ENCODE data around the gene NDE1. TPM values are rescaled to one million over a fixed set of nuclear protein-coding genes. Genes with fewer than 3 reads are reported as not detected.

The NDE1 gene
- total and polyA plus RNA-seq, 2 of the 4 experiments (the other 2 are of a cell fraction), result 22.7 to 29.2 TPM

GRCh38 chr16:15769239-15769638 is 119.2 kb downstream of the NDE1 start:
- no peak overlapping the region for H2AFZ ChIP-seq (replicated peaks; ENCODE audit: low read length, poor library complexity)
- dilution Hi-C loops (cut with HindIII; ENCODE audit: low sequenced_read_pairs, unreplicated experiment) (no loop called here), in situ Hi-C loops (cut with MboI; ENCODE audit: low sequenced_read_pairs) (loop anchor here (10.0 kb wide), 1 partner anchor 426 kb away; no protein-coding TSS in a partner anchor), intact Hi-C loops (cut with micrococcal nuclease) (loop anchor here (5.0 kb wide), 2 partner anchors 53 to 358 kb away; no protein-coding TSS in a partner anchor)
- H3K27me3 ChIP-seq (ENCODE audit: control insufficient read depth, insufficient read depth, low read length), result peaks cover under 1% of the 10 kb centered on the region; the same call in 1 of the 2 replicates
- H2BK5ac ChIP-seq (ENCODE audit: low read depth, low read length, poor library complexity, severe bottlenecking), result no peak overlapping the region
- no peak overlapping the region for H3K56ac ChIP-seq (ENCODE audit: extremely low read depth, insufficient read depth, low read length)
- no peak overlapping the region for H4K91ac ChIP-seq (ENCODE audit: insufficient read depth, low read depth, low read length)
- no peaks in the 10 kb centered on the region for H3K36me3 ChIP-seq (ENCODE audit: control insufficient read depth, insufficient read depth, low read length)
- no peak overlapping the region for H3K23ac ChIP-seq (ENCODE audit: low read depth, low read length)
- H3K9me3 ChIP-seq (ENCODE audit: control insufficient read depth, insufficient read depth, low read length), result no peaks in the 10 kb centered on the region
- H2AK9ac ChIP-seq (replicated peaks; ENCODE audit: low read depth, low read length, poor library complexity), result no peak overlapping the region
- peaks cover 5% of the 10 kb centered on the region for H3K4me1 ChIP-seq (ENCODE audit: control insufficient read depth, insufficient read depth, low read length)
- WGBS, 2 experiments (ENCODE audit: extremely low coverage in 2 of 2, insufficient read length in 1 of 2), result 91% methylated on average over 4 of the region's 8 CpGs; no CpG with 5 or more reads in 1 of the 2 experiments
- CTCF ChIA-PET, result no interaction called here
- H3K18ac ChIP-seq (ENCODE audit: low read depth, low read length), result no peak overlapping the region
- no peak overlapping the region for H2BK15ac ChIP-seq (ENCODE audit: low read depth, low read length)
- H3K79me1 ChIP-seq (ENCODE audit: low read depth in 1 of 2, low read length in 2 of 2), result no peaks in the 10 kb centered on the region
- no peak overlapping the region for H3K4me3 ChIP-seq (ENCODE audit: insufficient read depth, low read depth, low read length)
- H3K9me1 ChIP-seq (ENCODE audit: insufficient read depth, low read length), result peaks cover 5% of the 10 kb centered on the region; the same call in 1 of the 2 replicates
- H3K9ac ChIP-seq (ENCODE audit: low read depth, low read length), result no peak overlapping the region
- no peak overlapping the region for H4K8ac ChIP-seq (ENCODE audit: low read depth in 2 of 2, low read length in 2 of 2)
- TF ChIP-seq CEBPB (IDR thresholded peaks at IDR 0.05; ENCODE audit: low read depth, low read length) (no peak), ELK1 (IDR thresholded peaks at IDR 0.05; ENCODE audit: borderline replicate concordance, low read depth, low read length) (no peak), CTCF (conservative IDR thresholded peaks at IDR 0.05; ENCODE audit: low read depth, low read length) (no peak), CHD1 (IDR thresholded peaks at IDR 0.05; ENCODE audit: low read depth, low read length) (no peak), BHLHE40 (IDR thresholded peaks at IDR 0.05; ENCODE audit: low read depth, low read length) (no peak), FOS (IDR thresholded peaks at IDR 0.05; ENCODE audit: low read depth, low read length) (no peak), USF2 (IDR thresholded peaks at IDR 0.05; ENCODE audit: low read depth, low read length) (no peak), MAZ (IDR thresholded peaks at IDR 0.05; ENCODE audit: borderline replicate concordance, low read depth, low read length) (no peak), SMC3 (IDR thresholded peaks at IDR 0.05; ENCODE audit: low read depth, low read length) (no peak), NFE2L2 (IDR thresholded peaks at IDR 0.05; ENCODE audit: low read depth, low read length) (no peak), MXI1 (IDR thresholded peaks at IDR 0.05; ENCODE audit: borderline replicate concordance, low read depth, low read length) (no peak), RFX5 (IDR thresholded peaks at IDR 0.05; ENCODE audit: low read depth, low read length) (no peak), RCOR1 (IDR thresholded peaks at IDR 0.05; ENCODE audit: insufficient replicate concordance, low read length) (no peak), MAFK (IDR thresholded peaks at IDR 0.05; ENCODE audit: low read depth, low read length) (no peak), RAD21 (IDR thresholded peaks at IDR 0.05; ENCODE audit: low read length) (no peak), POLR2A (IDR thresholded peaks at IDR 0.05; ENCODE audit: low read depth, low read length) (no peak)
- H3K4me2 ChIP-seq (ENCODE audit: low read depth, low read length), result no peak overlapping the region
- H4K5ac ChIP-seq (ENCODE audit: low read depth, low read length), result no peak overlapping the region
- BruUV-seq (replicated peaks), result no TSS peak
- H3K14ac ChIP-seq (replicated peaks; ENCODE audit: low read depth, low read length), result no peak overlapping the region
- ATAC-seq (ENCODE audit: low read depth) (no peak), DNase-seq (no peak)
- H2BK20ac ChIP-seq (ENCODE audit: low read depth, low read length), result no peak overlapping the region
- H3K27ac ChIP-seq (ENCODE audit: insufficient read depth, low read length), result no peak overlapping the region
- H2AK5ac ChIP-seq (ENCODE audit: low read depth, low read length), result no peak overlapping the region
- POLR2A ChIA-PET (ENCODE audit: unreplicated experiment), result no interaction called here
- H2BK120ac ChIP-seq (ENCODE audit: low read depth, low read length), result no peak overlapping the region
- H3K4ac ChIP-seq (ENCODE audit: low read depth, low read length), result no peak overlapping the region
- no peaks in the 10 kb centered on the region for H4K20me1 ChIP-seq (ENCODE audit: insufficient read depth, low read length)

Measured in IMR-90 (cell line).